Dedifferentiated amniotic fluid mesenchymal stem cell (primary cell): Measurements from ENCODE around the gene NEK6.

Experiments used
- DNase-seq: peaks from one replicate; pipeline ENCODE4 v3.0.0-alpha.2; 2016; ENCODE audit errors: extremely low spot score

NEK6 gene

GRCh38 chr9:124279531-124280175, 21.9 kb downstream of the NEK6 start:
- no peak for DNase-seq

GRCh38 chr9:124280176-124280691, 22.5 kb downstream of the NEK6 start:
- no peak for DNase-seq

- DNase-seq = no peak
Measured at GRCh38 chr9:124281931-124282371, 24.2 kb downstream of the NEK6 start.

DNA sequence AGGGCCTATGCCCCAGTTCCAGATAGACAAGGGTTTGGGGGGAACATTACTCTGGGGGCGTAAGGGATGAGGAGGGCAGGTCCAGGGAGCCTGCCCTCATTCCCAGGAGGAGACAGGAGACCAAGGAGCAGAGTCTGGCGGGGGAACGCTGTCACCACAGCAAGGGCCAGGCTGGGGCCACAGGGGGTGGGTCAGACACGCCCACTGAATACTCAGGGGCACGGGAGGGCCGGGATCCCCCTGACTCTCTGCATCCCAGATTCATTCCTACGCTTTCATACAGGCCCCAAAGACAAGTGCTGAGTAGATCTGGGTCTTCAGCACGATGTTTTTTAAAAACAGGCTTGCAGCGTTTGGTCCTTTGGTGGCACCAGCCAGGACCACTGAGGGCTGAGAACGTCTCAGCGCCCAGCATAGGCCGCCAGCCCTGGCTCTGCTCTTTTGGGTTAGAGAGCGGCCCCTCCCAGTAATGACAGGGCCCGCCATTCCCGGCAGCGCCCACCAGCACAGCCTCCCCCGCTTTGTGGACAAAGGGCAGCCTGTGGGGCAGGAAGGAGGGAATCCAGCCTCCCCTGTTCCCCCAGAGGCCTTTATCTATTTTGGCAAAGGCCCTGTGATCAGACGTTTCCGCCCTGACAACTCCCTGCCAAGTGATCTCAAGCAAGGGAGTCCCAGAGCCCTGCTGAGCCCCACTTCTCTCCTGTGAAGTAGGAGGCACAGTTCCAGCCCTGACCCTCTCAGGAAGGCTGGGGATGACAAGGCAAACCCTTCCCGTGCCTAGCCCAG, 24.9 kb downstream of the NEK6 start:
- no peak for DNase-seq

DNA sequence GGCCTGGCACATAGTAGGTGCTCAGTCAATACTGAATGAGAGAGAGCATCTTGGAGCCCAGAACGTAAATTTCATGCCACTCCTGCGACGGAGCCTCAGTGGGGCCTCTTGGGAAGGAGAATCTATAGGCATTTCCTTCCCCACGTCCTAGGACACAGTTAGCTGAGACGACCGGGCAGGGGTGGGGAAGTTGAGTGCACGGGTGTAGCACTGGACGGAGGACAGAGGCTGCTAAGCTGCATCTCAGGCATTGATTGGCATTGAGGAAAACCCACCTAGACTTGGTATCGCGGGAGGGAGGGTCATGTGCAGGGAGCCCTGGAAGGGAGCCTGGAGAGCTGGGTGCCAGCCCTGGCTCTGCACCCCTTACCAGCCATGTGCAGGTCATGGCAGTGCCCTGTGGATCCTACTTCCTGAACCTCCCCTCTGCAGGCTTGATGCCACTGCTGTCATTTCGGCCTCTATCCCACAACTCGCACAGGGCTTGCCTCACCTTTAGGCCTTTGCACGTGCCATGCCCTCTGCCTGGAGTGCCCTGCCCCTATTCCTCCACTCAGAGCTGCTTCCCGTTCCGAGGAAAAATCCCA, 25.6 kb downstream of the NEK6 start:
- DNase-seq = no peak

DNA sequence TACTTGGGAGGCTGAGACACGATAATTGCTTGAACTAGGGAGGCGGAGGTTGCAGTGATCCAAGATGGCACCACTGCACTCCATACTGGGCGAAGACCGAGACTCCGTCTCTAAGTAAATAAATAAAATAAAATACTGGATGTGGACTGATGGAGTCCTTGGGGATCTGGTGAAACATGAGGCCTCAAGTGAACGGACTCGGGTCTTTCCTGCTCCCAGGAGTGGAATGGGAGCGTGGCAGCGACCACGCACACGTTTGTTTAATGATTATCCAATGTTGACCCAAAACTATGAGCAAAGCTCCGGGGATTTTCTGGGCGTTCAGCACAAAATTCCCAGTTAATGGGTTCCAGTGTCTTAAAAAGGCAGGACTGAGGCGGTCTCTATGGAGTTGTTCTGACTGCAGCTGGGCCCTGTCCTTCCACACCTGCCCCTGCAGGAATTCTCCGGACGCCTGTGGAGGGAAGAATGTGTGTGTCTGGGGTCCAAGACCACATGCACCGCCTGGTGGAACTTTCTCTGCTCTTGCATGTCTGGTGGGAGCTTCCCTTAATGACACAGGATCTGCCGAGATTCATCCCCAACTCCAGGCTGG, 26.6 kb downstream of the NEK6 start:
- DNase-seq = no peak

- DNase-seq = no peak
Measured at GRCh38 chr9:124284940-124285441, 27.2 kb downstream of the NEK6 start.

GRCh38 chr9:124285490-124285889, 27.7 kb downstream of the NEK6 start:
- DNase-seq = no peak

DNA sequence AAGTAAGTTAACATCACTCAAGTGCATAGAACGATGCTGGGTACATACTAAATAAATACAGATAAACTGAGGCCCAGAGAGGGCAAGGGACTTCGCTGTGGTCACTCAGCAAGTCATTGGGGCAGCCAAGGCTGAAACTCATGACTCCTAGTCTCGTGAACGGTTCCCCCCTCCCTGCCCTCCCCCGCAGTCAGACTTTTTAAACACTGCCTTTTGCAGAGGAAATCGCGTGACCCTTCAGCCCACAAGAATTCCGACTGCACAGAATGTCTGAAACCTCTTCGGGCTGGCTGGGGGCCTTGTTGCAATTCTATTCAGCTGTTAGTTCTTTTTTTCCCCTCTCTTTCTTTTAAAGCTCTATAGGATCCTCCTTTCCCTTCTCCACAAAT, 28.1 kb downstream of the NEK6 start:
- peak; percentile 95 for DNase-seq

- peak; percentile 64 for DNase-seq
Measured at GRCh38 chr9:124286292-124286931, 28.7 kb downstream of the NEK6 start.

GRCh38 chr9:124290053-124290591, 32.4 kb downstream of the NEK6 start:
- no peak for DNase-seq

GRCh38 chr9:124290743-124291554, 33.2 kb downstream of the NEK6 start:
- no peak for DNase-seq

DNA sequence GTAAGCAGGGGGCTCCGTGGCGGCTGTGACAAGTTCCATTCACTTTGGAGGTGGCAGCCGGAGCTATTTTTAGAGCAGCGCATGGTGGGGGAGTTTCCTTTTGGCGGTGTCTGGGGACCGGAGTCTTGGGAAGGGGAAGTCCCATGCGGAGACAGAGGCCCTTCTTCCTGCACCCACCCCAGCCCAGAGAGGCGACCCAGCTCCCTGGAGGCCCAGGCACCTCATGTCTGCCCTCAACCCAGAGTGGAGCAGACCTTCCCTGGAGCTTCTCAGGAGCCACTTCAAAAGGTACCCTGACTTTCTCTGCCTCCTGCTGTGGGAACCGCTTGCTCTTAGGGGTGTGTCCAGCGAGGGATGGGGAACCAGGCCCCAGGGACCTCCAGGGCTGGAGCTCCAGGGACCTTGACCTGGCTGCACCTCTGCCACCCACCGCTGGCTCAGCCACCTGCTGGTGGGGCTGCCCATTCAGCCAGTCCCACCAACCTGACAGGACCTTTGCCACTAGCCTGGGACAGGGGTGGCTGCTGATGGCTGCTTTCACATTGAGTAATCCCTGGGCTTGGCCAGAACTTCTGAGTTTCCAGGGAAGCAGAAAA, 34.1 kb downstream of the NEK6 start:
- no peak for DNase-seq

DNA sequence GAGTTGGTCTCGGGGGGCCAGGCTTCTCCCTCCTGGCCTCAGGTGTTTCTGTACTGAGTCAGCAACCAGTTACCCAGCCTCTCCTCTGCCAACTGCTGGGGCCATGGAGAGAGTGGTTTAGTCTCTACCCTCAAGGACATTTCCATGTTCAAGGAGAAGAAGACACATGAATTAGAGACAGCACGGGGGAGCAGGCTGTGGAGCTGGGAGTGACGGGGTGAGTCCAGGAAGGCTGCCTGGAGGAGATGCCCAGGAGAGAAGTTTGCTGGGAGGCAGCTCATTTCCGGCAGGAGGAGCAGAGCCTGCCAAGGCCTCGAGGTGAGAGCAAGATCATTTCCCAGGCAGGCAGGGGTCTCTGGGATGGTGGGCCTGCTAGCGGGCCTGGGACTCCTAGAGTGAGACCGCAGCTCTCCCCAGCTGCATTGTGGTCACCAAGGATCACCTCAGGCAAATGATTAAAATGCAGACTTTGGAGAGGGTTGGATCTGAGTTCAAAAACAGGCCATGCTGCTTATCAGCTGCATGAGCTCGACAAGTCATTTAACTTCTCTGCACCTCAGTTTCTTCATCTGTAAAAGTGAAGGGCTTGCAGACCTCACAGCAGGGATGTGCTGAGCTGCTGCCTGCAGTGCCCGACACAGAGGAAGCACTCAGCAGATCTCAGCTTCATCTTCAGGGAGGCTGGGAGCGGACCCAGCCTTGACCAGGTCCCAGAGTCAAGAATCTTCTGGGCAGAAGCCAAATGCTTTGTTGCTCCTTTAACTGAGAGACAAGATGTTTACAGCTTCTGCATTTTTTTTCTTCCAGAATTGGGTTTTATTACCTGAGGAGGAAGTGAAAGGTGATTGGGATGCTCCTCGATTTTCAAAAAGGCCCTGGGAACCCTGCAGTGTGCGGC, 35.2 kb downstream of the NEK6 start:
- DNase-seq = no peak

- DNase-seq = no peak
Measured at GRCh38 chr9:124293718-124294506, 36.2 kb downstream of the NEK6 start.

GRCh38 chr9:124295159-124295794, 37.5 kb downstream of the NEK6 start:
- DNase-seq = no peak

- no peak for DNase-seq
Measured at GRCh38 chr9:124296094-124296493, 38.3 kb downstream of the NEK6 start.
